Measurements from ENCODE around the gene FOXF1. TPM values are rescaled to one million over a fixed set of nuclear protein-coding genes. Genes with fewer than 3 reads are reported as not detected.

Gene FOXF1
- total and polyA plus RNA-seq, 2 experiments from 2014 or later, result 1.5 to 4.2 TPM

- Histone ChIP-seq H3K27ac (no peak overlapping the region), H3K4me3 (no peak overlapping the region), H4K20me1 (ENCODE audit: insufficient read depth) (no peaks in the 10 kb centered on the region), H3K27me3 (replicated peaks; ENCODE audit: insufficient read depth) (peaks cover 20% of the 10 kb centered on the region; the same call in 1 of the 2 replicates), H3K4me2 (ENCODE audit: unreplicated experiment) (no peak overlapping the region), H3K4me1 (ENCODE audit: insufficient read depth) (no peaks in the 10 kb centered on the region), H3K36me3 (ENCODE audit: low read depth) (no peaks in the 10 kb centered on the region), H3K9me3 (ENCODE audit: low read depth) (no peaks in the 10 kb centered on the region), H3F3A (ENCODE audit: insufficient read depth) (no peaks in the 10 kb centered on the region), H3K79me2 (ENCODE audit: insufficient read depth) (peaks cover 19% of the 10 kb centered on the region), H3K9me2 (ENCODE audit: insufficient read depth) (no peaks in the 10 kb centered on the region), H2AFZ (no peak overlapping the region), H3K9ac (no peak overlapping the region)
- in situ Hi-C loops (cut with MboI), result loop anchor here (25.0 kb wide), 1 partner anchor 680 kb away; no protein-coding TSS in a partner anchor
- 19 to 24% methylated on average over 17 of the region's 17 CpGs for WGBS, 2 experiments (ENCODE audit: low coverage in 1 of 2, low lambda C conversion rate in 2 of 2, missing lambda C conversion rate in 2 of 2)
- DNase-seq, result peak; percentile 81
- TF ChIP-seq EZH2phosphoT487 (IDR thresholded peaks at IDR 0.05; ENCODE audit: insufficient read depth, low read depth), result no peak
These were observed 7.4 kb downstream of the FOXF1 start for GRCh38 chr16:86517652-86518258.

GRCh38 chr16:86519007-86519648, 8.8 kb downstream of the FOXF1 start:
- no peak overlapping the region for H3K4me2 ChIP-seq (ENCODE audit: unreplicated experiment)
- H2AFZ ChIP-seq, result no peak overlapping the region
- no peak overlapping the region for H3K9ac ChIP-seq
- no peaks in the 10 kb centered on the region for H3K9me2 ChIP-seq (ENCODE audit: insufficient read depth)
- no peaks in the 10 kb centered on the region for H3K9me3 ChIP-seq (ENCODE audit: low read depth)
- no peak for DNase-seq
- no peak overlapping the region for H3K27ac ChIP-seq
- no peaks in the 10 kb centered on the region for H3F3A ChIP-seq (ENCODE audit: insufficient read depth)
- WGBS, 2 experiments (ENCODE audit: low coverage in 1 of 2, low lambda C conversion rate in 2 of 2, missing lambda C conversion rate in 2 of 2), result 77 to 82% methylated on average over 16 of the region's 16 CpGs
- in situ Hi-C loops (cut with MboI), result loop anchor here (25.0 kb wide), 1 partner anchor 682 kb away; no protein-coding TSS in a partner anchor
- H3K4me3 ChIP-seq, result no peak overlapping the region
- H3K27me3 ChIP-seq (replicated peaks; ENCODE audit: insufficient read depth), result peaks cover 30% of the 10 kb centered on the region
- peaks cover 7% of the 10 kb centered on the region for H3K79me2 ChIP-seq (ENCODE audit: insufficient read depth)
- H3K36me3 ChIP-seq (ENCODE audit: low read depth), result no peaks in the 10 kb centered on the region
- TF ChIP-seq EZH2 (IDR thresholded peaks at IDR 0.05; ENCODE audit: insufficient read depth, poor library complexity, severe bottlenecking), result no peak
- no peak for TF ChIP-seq EZH2phosphoT487 (IDR thresholded peaks at IDR 0.05; ENCODE audit: insufficient read depth, low read depth)
- no peaks in the 10 kb centered on the region for H4K20me1 ChIP-seq (ENCODE audit: insufficient read depth)
- no peaks in the 10 kb centered on the region for H3K4me1 ChIP-seq (ENCODE audit: insufficient read depth)

DNA sequence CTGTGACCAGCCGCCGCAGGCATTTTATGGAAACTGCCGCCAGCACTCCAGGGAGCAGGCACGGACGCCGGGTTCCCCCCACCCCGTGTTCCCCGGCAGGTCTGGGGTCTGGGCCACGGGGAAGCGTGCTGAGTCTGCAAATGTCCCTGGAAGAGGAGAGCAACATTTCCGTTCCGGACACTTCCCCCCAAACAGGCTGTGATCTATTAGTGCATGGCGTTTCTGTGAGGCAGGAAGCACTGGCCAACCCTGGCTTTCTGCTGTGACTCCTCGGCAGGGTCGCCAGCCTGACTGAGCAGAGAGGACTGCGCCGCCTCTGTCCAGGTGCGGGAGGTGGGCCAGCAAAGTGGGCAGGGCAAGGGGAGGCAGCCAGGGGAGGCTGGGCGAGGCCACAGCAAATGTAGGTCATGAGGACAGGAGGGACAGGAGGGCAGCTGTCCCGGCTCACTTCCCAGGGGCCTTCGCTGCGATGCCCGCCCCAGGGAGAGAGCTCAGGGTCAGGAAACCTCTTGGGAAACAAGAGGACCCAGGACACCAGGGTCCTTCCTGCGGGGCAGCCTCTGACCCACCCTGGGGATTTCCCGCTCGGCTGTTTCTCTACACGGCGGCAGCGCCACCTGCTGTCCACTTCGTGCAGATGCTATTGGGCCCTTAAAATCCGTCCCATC, 9.5 kb downstream of the FOXF1 start:
- no peaks in the 10 kb centered on the region for H3K36me3 ChIP-seq (ENCODE audit: low read depth)
- WGBS, 2 experiments (ENCODE audit: low coverage in 1 of 2, low lambda C conversion rate in 2 of 2, missing lambda C conversion rate in 2 of 2), result 17% methylated on average over 31 of the region's 31 CpGs
- TF ChIP-seq EZH2phosphoT487 (IDR thresholded peaks at IDR 0.05; ENCODE audit: insufficient read depth, low read depth), result no peak
- no peak for TF ChIP-seq EZH2 (IDR thresholded peaks at IDR 0.05; ENCODE audit: insufficient read depth, poor library complexity, severe bottlenecking)
- peak overlapping the region; percentile 83 for H3K4me2 ChIP-seq (ENCODE audit: unreplicated experiment)
- H2AFZ ChIP-seq, result 0 out of 2 replicates have a peak overlapping the region, but pooled peaks have one; percentile 31
- H3K9ac ChIP-seq, result no peak overlapping the region
- H3F3A ChIP-seq (ENCODE audit: insufficient read depth), result no peaks in the 10 kb centered on the region
- peaks cover 36% of the 10 kb centered on the region for H3K27me3 ChIP-seq (replicated peaks; ENCODE audit: insufficient read depth)
- no peaks in the 10 kb centered on the region for H3K9me2 ChIP-seq (ENCODE audit: insufficient read depth)
- no peak overlapping the region for H3K27ac ChIP-seq
- in situ Hi-C loops (cut with MboI), result loop anchor here (5.0 to 25.0 kb wide), 2 partner anchors 447 to 682 kb away; no protein-coding TSS in a partner anchor
- peak overlapping the region; percentile 52 for H3K4me3 ChIP-seq
- H4K20me1 ChIP-seq (ENCODE audit: insufficient read depth), result no peaks in the 10 kb centered on the region
- peak; percentile 72 for DNase-seq
- no peaks in the 10 kb centered on the region for H3K9me3 ChIP-seq (ENCODE audit: low read depth)
- H3K79me2 ChIP-seq (ENCODE audit: insufficient read depth), result peaks cover under 1% of the 10 kb centered on the region; the same call in 1 of the 2 replicates
- H3K4me1 ChIP-seq (ENCODE audit: insufficient read depth), result no peaks in the 10 kb centered on the region

- in situ Hi-C loops (cut with MboI), result loop anchor here (5.0 to 25.0 kb wide), 2 partner anchors 448 to 683 kb away; no protein-coding TSS in a partner anchor
- H4K20me1 ChIP-seq (ENCODE audit: insufficient read depth), result no peaks in the 10 kb centered on the region
- no peak overlapping the region for H3K9ac ChIP-seq
- no peaks in the 10 kb centered on the region for H3K9me3 ChIP-seq (ENCODE audit: low read depth)
- TF ChIP-seq EZH2phosphoT487 (IDR thresholded peaks at IDR 0.05; ENCODE audit: insufficient read depth, low read depth) (no peak), EZH2 (IDR thresholded peaks at IDR 0.05; ENCODE audit: insufficient read depth, poor library complexity, severe bottlenecking) (no peak)
- H3K4me1 ChIP-seq (ENCODE audit: insufficient read depth), result no peaks in the 10 kb centered on the region
- no peaks in the 10 kb centered on the region for H3K79me2 ChIP-seq (ENCODE audit: insufficient read depth)
- no peak overlapping the region for H3K27ac ChIP-seq
- DNase-seq, result no peak
- H3F3A ChIP-seq (ENCODE audit: insufficient read depth), result no peaks in the 10 kb centered on the region
- H2AFZ ChIP-seq, result 0 out of 2 replicates have a peak overlapping the region, but pooled peaks have one; percentile 31
- WGBS, 2 experiments (ENCODE audit: low coverage in 1 of 2, low lambda C conversion rate in 2 of 2, missing lambda C conversion rate in 2 of 2), result 44 to 45% methylated on average over 30 of the region's 30 CpGs
- H3K27me3 ChIP-seq (replicated peaks; ENCODE audit: insufficient read depth), result peaks cover 38% of the 10 kb centered on the region
- peak overlapping the region; percentile 83 for H3K4me2 ChIP-seq (ENCODE audit: unreplicated experiment)
- H3K36me3 ChIP-seq (ENCODE audit: low read depth), result no peaks in the 10 kb centered on the region
- H3K4me3 ChIP-seq, result peak overlapping the region; percentile 52
- no peaks in the 10 kb centered on the region for H3K9me2 ChIP-seq (ENCODE audit: insufficient read depth)
These were observed 10.2 kb downstream of the FOXF1 start for GRCh38 chr16:86520317-86521210.
